GM12891 (cell line): ENCODE data around the gene CADM1.

ENCODE experiments used
- POLR2A ChIP-seq: IDR thresholded peaks from 2 replicates; pipeline ENCODE4 v1.6.1; 2011; ENCODE audit warnings: low read depth, low read length, control low read depth
- SPI1 ChIP-seq: IDR thresholded peaks from 2 replicates; pipeline ENCODE4 v1.6.1; 2011; ENCODE audit warnings: low read depth, low read length, control low read depth

DNA sequence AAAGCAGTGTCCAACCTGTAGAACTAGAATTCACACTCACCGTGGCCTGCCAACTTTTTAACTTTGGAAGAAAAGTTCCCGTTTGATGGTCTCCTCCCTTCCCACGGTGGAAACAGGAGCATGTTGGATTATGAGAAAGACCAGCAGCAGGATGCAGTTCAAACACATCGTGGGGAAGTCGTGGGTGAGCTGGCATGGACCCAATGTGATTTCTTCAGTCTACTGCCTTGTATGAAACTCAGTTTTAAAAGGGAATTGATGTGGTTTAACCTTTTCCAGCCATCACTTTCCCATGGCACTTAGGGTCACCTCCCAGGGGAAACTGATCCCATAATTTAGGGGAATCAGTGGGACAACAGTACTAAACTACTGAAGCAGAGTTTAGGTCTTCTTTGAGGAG is 318.3 kb downstream of the CADM1 start:
- TF ChIP-seq POLR2A (no peak), SPI1 (no peak)
